CMK (cell line): ENCODE data around the gene RAD51B.

ENCODE experiments used
- DNase-seq: peaks from one replicate; pipeline ENCODE4 v3.0.0-alpha.2; 2010; ENCODE audit warnings: low read depth

RAD51B gene

GRCh38 chr14:67835596-67835995 lies 16.0 kb downstream of the RAD51B start:
- DNase-seq = no peak

- no peak for DNase-seq
These were observed 17.5 kb downstream of the RAD51B start for GRCh38 chr14:67837011-67837624.

DNA sequence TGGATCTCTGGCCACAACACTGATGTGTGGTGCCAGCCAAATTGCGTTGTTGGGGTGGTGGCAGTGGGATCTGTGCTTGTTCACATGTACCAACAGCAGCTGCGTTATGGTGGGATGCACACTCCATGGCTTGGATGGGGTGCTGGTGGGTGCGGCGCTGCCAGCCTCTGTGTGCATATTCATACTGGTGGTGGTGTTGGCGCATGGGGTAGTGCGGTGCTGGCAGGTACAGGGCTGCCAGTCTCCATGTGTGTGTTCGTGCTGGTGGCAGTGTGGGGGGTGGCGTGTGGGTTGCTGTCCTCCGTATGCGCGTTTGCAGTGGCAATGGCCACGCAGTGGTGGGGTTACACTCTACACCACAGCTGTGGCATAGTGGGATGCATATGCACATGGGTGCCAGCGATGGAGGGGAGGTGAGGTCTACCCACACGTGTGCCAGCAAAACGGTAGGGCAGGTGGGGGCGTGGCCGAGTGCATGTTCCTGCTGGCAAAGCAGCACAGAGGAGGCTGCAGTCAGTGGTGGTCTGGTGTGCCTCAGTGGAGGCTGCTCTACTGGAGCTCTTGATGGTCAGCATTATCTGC lies 26.5 kb downstream of the RAD51B start:
- DNase-seq = no peak

DNA sequence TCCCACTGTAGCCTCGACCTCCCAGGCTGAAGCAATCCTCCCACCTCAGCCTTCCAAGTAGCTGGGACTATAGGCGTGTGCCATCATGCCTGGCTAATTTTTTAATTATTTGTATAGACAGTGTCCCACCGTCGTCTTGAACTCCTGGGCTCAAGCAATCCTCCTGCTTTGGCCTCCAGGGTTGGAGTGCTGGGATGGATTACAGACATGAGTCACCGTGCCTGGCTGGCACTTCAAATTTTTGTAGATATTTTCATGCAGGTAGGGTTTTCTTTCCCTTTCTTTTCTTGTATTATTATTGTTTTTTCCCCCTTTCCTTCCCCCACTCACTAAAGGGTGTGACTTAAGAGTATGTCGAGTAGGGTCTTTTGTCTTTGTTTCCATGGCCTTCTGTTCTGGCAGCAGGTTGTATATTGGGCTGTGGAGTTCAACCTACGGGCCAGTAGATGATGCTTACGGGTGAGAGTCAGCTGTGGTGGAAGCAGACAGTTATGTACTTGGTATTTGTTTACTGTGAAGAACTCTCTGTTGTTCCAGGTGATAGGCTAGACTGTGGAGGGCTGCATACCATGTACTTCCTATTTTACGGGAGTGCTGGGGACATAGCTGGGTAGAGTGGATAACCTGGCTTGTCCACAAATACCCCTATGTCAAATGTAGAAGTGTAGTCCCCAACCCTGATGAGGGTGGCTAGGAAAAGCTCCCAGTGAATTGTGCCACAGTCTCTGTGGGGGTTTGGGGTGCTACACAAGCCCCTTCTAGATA lies 30.7 kb downstream of the RAD51B start:
- DNase-seq = no peak

DNA sequence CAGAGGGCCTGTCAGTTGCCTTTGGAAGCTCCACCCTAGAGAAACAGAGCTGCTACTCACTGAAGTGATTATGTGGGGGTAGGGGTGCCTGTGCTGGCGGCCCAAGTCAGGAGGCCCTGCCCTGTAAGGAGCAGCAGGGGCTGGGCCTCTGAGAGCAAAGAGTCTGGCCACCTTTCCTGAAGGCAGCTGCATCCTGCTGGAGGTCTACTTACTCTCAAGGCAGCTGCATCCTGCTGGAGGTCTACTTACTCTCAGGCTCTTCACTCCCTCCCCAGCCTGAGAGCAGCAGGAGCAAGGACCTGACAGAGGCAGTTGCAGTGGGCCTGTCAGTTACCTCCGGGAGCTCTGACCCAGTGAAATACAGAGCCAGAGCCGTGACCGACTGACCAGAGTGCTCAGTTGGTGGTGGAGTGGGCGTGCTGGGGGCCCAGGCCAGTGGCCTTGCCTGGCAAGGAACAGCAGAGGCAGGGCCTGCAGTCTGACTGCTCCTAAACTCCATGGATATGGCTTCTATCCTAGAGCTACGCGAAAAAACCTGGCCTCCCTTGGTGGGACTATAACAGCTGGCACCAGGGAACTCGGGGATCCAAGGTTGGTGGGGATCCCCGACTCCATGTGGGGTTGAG lies 32.3 kb downstream of the RAD51B start:
- no peak for DNase-seq

- peak; percentile 7 for DNase-seq
These were observed 33.5 kb downstream of the RAD51B start for GRCh38 chr14:67852926-67853604.

DNA sequence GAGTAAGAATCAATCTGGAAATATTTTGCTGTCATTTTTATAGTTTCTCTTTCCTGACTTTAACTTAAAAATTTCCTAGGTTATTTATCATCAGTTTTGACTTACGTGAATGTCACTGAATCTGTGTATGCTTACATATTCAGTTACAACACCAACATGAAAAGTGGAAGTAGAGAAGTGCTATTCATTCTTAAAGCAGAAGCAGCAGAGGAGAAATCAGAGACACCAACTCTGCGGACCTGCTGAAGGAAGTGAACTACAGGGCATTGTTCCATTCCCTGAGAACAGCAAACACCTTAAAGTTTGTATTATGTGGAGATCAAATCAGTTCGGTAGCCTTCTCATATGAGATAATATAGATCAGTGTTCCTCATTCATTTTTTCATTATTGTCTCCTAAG lies 34.1 kb downstream of the RAD51B start:
- DNase-seq = no peak

DNA sequence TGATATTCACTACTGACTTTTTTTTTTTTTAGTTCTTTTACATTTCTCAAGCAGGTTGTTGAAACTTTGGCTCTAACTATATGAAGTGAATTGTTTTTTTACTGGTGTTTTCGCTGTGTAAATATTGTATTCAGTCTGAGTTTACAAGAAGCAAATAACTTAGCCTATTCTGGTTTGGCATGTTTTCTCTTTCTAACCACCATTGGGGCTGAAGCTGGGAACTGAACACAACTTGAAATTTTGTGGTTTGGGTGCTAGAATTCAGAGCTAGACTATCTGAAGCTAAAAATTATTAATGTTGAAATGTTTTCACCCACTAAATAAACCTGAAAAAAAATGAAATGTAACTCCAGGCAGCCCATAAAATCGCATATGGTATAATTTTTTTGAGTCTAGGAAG lies 37.2 kb downstream of the RAD51B start:
- no peak for DNase-seq

- DNase-seq = no peak
These were observed 38.3 kb downstream of the RAD51B start for GRCh38 chr14:67857778-67858350.

GRCh38 chr14:67859169-67859749 lies 39.7 kb downstream of the RAD51B start:
- DNase-seq = no peak

GRCh38 chr14:67863223-67863622 lies 43.6 kb downstream of the RAD51B start:
- DNase-seq = no peak

GRCh38 chr14:67875175-67876006 lies 55.8 kb downstream of the RAD51B start:
- no peak for DNase-seq

GRCh38 chr14:67879026-67879425 lies 59.4 kb downstream of the RAD51B start:
- no peak for DNase-seq

DNA sequence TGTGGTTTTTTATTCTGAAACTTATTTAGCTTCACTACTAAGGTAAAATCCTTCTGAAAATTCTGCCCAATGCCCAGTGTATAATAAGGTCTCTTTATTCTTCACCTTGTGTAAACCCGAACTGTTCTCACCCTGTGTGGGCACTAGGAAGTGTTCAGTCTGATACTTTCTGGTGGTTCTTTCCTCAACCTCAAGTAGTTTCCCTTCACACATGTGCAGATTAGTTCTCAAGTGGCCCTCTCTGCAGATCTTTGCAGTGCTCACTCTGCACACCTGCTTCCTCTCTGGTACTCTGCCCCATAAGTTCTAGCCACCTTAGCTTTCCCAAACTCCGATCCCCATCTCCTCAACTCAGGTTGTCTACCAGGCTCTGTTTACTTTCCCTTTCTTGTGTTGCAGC lies 61.6 kb downstream of the RAD51B start:
- no peak for DNase-seq

- no peak for DNase-seq
These were observed 63.5 kb downstream of the RAD51B start for GRCh38 chr14:67882986-67883555.

DNA sequence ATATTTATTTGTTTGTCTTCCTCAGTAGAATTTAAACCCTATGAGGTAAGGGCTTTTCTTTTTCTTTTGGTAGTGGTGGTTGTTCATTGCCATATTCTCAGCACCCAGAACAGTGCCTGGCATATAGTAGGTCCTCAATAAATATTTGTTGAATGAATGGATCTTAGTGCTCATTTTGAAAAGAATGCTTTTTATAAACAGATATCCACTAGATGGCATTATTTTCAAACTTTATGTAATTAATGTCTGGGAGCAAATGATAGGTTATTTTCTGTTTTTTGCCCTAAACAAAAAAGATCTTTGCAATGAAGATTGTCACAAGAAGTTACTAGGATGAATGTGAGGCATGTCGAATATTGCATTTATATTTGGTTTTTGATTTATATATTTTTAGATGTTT lies 64.1 kb downstream of the RAD51B start:
- DNase-seq = no peak

- DNase-seq = no peak
These were observed 66.6 kb downstream of the RAD51B start for GRCh38 chr14:67886191-67886590.

DNA sequence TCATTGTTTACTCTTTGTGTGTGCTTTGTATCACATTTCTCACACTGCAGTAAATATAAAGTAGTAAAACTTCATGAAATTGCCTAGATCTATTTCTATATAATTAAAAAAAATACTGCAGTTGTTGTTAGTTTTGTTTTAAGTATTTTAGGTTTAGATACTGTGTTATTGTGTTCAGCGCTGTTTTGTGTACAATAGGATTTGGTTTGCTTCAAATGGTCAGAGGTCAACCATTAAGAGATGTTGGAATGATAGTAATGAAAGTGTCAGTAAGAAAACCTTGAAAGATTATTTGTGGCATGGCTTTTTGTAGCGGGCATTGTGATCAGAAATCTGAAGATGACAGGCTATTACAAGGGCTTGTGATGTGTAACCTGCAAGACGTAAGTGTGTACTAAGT lies 67.9 kb downstream of the RAD51B start:
- DNase-seq = no peak

DNA sequence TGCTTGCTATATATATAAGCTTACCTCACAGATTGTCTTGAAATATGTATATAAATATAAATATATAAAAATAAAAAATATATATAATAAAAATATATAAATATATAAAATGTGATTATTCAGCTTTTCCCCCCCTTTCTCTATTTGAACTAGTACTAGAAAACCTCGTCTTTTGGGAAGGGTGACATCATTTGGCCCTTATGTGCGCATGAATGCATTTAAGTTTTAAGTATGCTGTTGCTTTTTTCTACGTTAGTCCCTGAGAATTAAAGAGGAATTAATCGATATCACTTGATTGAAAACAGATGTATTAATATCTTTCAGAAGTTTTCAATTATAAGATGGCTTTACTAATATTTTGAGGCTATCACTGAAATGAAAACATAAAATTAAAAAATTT lies 69.9 kb downstream of the RAD51B start:
- DNase-seq = no peak

GRCh38 chr14:67892466-67893100 lies 73.0 kb downstream of the RAD51B start:
- no peak for DNase-seq
